ENCODE results near the gene MAPKAPK2.
A peak's percentile ranks its signal among the peaks of the same experiment; 100 is the strongest.

Gene MAPKAPK2

GRCh38 chr1:206661161-206661820 lies 23.4 kb upstream of the MAPKAPK2 start:
- DNase-seq (ENCODE audit: low read depth): no peak

GRCh38 chr1:206662396-206663092 lies 22.2 kb upstream of the MAPKAPK2 start:
- DNase-seq (ENCODE audit: low read depth): no peak

- DNase-seq (ENCODE audit: low read depth): no peak
Observed at GRCh38 chr1:206663362-206663761, 21.3 kb upstream of the MAPKAPK2 start.

GRCh38 chr1:206663832-206664652 lies 20.7 kb upstream of the MAPKAPK2 start:
- peak; percentile 18 for DNase-seq (ENCODE audit: low read depth)

GRCh38 chr1:206664740-206665139 lies 20.0 kb upstream of the MAPKAPK2 start:
- DNase-seq (ENCODE audit: low read depth): no peak

GRCh38 chr1:206666031-206666561 lies 18.6 kb upstream of the MAPKAPK2 start:
- no peak for DNase-seq (ENCODE audit: low read depth)

- no peak for DNase-seq (ENCODE audit: low read depth)
Observed at GRCh38 chr1:206666954-206667665, 17.6 kb upstream of the MAPKAPK2 start.

- no peak for DNase-seq (ENCODE audit: low read depth)
Observed at GRCh38 chr1:206668351-206668750, 16.4 kb upstream of the MAPKAPK2 start.

- no peak for DNase-seq (ENCODE audit: low read depth)
Observed at GRCh38 chr1:206668874-206669410, 15.8 kb upstream of the MAPKAPK2 start.

- DNase-seq (ENCODE audit: low read depth): no peak
Observed at GRCh38 chr1:206672011-206672688, 12.6 kb upstream of the MAPKAPK2 start.

- no peak for DNase-seq (ENCODE audit: low read depth)
Observed at GRCh38 chr1:206672844-206673758, 11.6 kb upstream of the MAPKAPK2 start.

- DNase-seq (ENCODE audit: low read depth): no peak
Observed at GRCh38 chr1:206674236-206674635, 10.5 kb upstream of the MAPKAPK2 start.

GRCh38 chr1:206674745-206675175 lies 9.9 kb upstream of the MAPKAPK2 start:
- peak; percentile 98 for DNase-seq (ENCODE audit: low read depth)

- DNase-seq (ENCODE audit: low read depth): no peak
Observed at GRCh38 chr1:206676499-206676898, 8.2 kb upstream of the MAPKAPK2 start.

GRCh38 chr1:206678490-206678889 lies 6.2 kb upstream of the MAPKAPK2 start:
- DNase-seq (ENCODE audit: low read depth): no peak

- no peak for DNase-seq (ENCODE audit: low read depth)
Observed at GRCh38 chr1:206679738-206680211, 4.9 kb upstream of the MAPKAPK2 start.

- DNase-seq (ENCODE audit: low read depth): no peak
Observed at GRCh38 chr1:206680279-206680678, 4.4 kb upstream of the MAPKAPK2 start.

GRCh38 chr1:206681359-206681758 lies 3.3 kb upstream of the MAPKAPK2 start:
- DNase-seq (ENCODE audit: low read depth): no peak

- DNase-seq (ENCODE audit: low read depth): no peak
Observed at GRCh38 chr1:206682111-206682510, 2.6 kb upstream of the MAPKAPK2 start.

- DNase-seq (ENCODE audit: low read depth): no peak
Observed at GRCh38 chr1:206683313-206683712, 1.4 kb upstream of the MAPKAPK2 start.
